GM19193 (cell line): ENCODE data around the gene CACNA2D1.

Experiments used
- POLR2A ChIP-seq: IDR thresholded peaks from 4 replicates; pipeline ENCODE4 v1.6.1; 2011; ENCODE audit not compliant: insufficient read depth, insufficient read length; ENCODE audit errors: extremely low read depth

Gene CACNA2D1

GRCh38 chr7:82414389-82414788, 29.2 kb downstream of the CACNA2D1 start:
- no peak for TF ChIP-seq POLR2A

- TF ChIP-seq POLR2A, result no peak
Observed at GRCh38 chr7:82413237-82413636, 30.3 kb downstream of the CACNA2D1 start.

- TF ChIP-seq POLR2A, result no peak
Observed at GRCh38 chr7:82411732-82412131, 31.8 kb downstream of the CACNA2D1 start.

- TF ChIP-seq POLR2A, result no peak
Observed at GRCh38 chr7:82410461-82410860, 33.1 kb downstream of the CACNA2D1 start.

- TF ChIP-seq POLR2A, result no peak
Observed at GRCh38 chr7:82406937-82407336, 36.6 kb downstream of the CACNA2D1 start.

DNA sequence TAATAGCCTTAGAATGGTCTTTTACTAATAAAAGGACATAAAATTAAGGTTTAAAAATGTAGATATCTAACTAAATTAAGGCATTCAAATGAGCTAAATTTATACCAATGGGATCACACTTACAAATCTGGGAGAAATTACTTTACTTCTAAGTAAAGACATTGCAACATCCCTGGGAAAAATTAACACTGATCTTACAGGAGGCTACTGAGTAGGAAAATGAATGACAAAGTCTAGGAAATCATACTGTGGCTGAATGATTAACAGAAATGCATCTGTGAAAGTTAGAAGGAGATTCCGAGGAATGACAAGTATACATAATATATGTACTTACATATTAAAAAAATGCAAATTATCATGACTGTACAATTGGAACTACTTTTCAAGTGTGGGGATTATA, 38.3 kb downstream of the CACNA2D1 start:
- no peak for TF ChIP-seq POLR2A

DNA sequence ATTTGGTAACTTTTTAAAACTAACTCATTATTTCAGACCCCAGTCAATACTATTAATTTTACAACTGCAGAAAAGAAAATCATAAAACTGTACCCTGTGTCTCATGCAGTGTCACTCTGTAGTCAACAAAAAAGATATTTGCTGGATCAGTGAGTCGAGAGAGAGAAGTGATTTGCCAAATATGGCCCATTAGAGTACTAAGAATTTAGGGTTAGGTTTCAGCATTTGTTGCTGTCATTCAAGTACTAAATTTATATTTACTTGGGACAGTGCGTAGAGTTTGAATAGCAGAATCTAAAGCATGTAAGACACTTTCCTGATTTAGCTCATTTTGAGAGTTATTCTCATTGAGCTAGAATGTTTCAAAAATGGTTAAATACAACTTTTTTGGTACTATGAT, 38.9 kb downstream of the CACNA2D1 start:
- TF ChIP-seq POLR2A, result no peak

DNA sequence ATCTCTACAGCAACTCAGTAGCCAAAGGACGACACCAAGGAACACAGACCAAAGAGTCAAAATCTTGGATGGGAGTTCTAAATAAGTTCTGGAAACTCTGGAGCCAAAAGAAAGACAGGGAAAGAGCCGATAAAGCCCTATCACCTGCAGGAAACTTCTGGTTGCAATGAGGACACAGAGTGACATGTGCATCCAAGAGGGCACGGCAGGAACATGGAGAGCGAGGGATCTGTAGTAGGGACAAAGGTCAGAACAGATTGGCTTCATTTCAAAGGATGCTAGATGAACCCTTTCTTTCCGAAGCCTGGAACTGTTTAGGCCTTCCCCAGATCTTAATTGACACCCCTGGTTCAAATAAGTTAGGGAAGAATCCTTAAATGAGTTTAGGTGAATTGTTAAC, 39.5 kb downstream of the CACNA2D1 start:
- TF ChIP-seq POLR2A, result no peak

DNA sequence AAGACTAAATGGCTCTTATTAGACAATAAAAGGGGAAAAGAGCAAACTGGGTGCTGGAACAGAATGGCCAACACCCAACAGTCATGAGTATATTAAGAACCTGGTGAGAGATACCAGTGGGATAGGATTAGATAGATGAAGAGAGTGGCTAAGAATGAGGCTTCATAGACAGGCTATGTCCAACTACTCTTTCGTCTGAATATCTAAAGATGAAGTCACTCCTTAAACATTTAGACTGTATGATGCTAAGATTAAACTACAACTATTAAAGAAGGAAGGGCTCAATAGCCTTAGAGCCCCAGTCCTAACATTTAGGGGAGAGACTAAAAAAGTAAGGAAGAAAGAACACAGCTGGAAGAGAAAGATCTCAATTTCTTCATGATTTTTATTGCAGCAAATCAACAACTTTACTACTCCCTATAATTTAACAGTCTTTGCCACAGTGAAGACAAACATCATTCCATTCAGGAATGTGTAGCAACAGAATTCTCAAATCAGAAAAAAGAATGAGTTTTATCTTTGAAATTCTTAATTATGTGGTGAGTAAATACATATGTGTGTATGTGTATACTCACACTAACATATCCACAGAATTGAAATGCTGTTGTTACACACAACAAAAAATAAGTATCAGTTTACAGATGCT, 45.6 kb downstream of the CACNA2D1 start:
- TF ChIP-seq POLR2A, result no peak

- no peak for TF ChIP-seq POLR2A
Observed at GRCh38 chr7:82396343-82396742, 47.2 kb downstream of the CACNA2D1 start.

DNA sequence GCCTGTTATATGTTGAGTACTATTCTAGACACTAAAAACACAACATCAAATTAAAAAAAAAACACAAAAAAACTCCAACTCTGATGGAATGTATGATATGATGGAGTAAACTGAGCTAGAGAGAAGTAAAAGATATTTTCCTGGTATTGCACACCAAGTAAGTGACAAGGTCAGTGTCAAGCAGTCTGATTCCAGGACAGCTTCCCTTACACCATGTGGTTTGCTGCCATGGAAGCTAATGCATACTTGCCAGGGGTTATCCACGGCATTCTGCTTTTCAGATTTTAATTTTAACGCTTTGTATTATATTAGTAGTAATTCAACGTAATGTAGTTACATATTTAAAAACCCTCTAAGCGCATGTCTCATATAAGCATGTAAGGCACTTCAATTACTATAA, 48.4 kb downstream of the CACNA2D1 start:
- TF ChIP-seq POLR2A, result no peak

GRCh38 chr7:82393840-82394220, 49.7 kb downstream of the CACNA2D1 start:
- TF ChIP-seq POLR2A, result no peak

DNA sequence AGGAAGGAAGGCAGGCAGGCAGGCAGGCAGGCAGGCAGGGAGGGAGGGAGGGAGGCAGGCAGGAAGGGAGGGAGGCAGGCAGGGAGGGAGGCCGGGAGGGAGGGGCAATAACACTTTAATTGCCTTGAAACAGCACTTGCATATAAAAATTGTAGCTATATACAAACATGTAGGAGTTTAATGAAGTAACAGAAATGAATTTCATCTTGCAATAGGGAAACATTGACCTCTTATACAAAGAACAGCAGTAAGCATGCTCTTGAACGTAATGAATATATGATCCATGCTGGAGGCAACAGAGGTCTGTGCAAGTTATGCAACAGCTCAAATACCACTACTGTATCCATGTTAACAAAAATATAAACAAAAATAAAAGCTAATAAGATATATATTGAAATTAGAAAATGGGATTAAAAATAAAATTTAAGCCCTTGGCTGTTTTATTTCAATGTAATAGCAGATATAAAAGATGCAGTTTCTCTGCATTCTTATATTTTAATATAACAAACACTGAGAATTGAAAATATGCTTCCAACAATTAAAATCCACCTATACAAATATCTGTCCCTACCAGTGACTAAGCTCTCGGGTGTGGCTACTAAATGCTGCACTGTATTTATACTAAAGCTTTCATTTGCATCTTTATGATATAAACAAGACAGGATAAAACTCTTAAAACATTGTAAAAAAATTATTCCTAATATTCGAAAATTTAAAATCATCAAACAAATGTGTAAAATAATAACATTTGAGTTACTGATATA, 50.3 kb downstream of the CACNA2D1 start:
- TF ChIP-seq POLR2A, result no peak

GRCh38 chr7:82390936-82391335, 52.6 kb downstream of the CACNA2D1 start:
- no peak for TF ChIP-seq POLR2A

GRCh38 chr7:82389876-82390275, 53.7 kb downstream of the CACNA2D1 start:
- TF ChIP-seq POLR2A, result no peak

GRCh38 chr7:82388138-82388537, 55.4 kb downstream of the CACNA2D1 start:
- TF ChIP-seq POLR2A, result no peak

GRCh38 chr7:82384779-82385178, 58.8 kb downstream of the CACNA2D1 start:
- TF ChIP-seq POLR2A, result no peak

- no peak for TF ChIP-seq POLR2A
Observed at GRCh38 chr7:82384051-82384464, 59.5 kb downstream of the CACNA2D1 start.

DNA sequence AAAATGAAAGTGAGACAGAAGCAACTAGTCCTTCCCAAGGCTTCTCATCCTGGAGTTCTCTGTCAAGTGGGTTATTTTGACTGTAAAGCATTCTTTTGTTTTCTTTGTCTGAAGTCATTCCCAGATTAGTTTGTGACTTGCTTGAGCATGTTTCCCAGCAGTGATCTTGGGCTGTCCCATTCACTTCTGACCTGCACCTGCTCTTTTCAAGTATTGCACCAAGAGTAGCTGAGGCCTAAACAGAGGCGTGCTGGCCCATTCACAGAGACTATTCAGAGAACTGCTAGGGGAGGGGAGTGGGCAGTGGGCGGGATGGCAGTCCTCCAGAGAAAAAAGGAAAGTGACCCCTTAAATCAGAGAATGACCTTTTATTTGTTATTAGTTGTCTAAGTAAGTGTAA, 61.3 kb downstream of the CACNA2D1 start:
- TF ChIP-seq POLR2A, result no peak
